Measurements from ENCODE around the gene AADACL4.
"Not testable (repeated sequence)": the region's sequence is repeated elsewhere in the genome, so short reads cannot be mapped to it uniquely, and the experiment has no call there.

The AADACL4 gene

DNA sequence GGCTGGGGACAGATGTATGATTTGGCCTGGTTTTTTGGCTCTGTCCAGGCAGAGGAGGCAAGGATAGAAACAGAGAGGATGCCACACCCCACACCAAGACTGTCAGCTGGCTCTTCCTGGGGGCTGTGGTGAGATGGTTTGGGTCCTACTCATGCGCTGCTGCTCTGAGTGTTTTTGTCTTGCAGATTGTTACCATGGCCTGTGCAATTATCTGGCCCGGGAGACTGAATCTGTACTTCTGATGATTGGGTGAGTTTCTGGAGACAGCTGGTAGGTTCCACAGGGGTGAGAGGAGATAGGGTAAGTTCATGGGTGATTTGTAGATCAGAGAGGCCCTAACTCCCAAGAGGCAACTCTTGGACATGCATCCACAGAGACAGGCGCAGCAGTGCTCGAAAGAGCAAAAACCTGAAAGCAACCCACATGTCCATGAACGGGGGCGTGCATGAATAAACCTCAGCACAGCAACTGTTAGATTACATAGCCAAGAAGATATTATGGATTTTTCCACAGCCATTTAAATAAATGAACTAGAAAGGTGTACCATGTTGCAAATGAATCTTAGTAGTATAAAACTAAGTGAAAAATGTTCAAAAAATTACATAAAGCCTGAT lies 17.8 kb downstream of the AADACL4 start:
- no peak for DNase-seq

DNA sequence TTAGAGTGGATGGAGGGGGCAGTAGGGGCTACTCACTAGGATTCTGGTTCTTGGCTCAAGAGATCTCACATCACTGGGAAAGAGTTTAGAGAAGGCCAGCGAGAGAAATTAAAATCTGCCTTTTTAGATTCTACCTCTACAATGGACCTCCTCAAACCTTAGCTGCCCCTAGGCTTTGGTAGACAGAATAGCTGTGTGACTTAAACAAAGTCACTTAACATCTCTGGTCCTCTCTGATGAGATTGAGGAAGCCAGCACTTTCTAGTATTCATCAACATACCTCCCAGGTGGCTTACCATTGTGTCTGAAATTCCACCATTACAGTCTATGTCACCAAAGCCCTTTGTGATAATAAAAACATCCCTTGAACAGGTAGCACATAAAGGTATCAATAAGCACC lies 18.7 kb downstream of the AADACL4 start:
- DNase-seq, result no peak

- no peak for DNase-seq
These were observed 21.6 kb downstream of the AADACL4 start for GRCh38 chr1:12665511-12665910.

- no peak for DNase-seq
These were observed 22.4 kb downstream of the AADACL4 start for GRCh38 chr1:12666141-12666735.

GRCh38 chr1:12669529-12670068 lies 25.7 kb downstream of the AADACL4 start:
- no peak for DNase-seq

DNA sequence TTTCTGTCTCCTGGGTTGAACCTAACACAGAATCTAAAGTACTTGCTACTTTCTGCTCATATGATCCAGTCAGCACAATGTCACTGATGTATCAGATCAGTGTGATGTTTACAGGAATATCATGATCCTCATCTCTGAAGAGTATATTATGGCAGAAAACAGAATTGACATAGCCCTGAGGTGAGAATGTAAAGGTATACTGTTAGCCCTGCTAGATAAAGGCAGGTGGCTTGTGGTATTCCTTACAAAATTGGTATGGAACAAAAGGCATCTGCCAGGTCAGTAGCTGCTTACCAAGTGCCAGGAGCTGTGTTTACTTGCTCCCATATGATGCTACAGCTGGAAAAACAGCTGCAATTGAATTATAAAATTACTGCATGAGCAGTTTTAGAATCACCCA lies 30.5 kb downstream of the AADACL4 start:
- DNase-seq, result no peak

- DNase-seq, result not testable (repeated sequence)
These were observed 32.2 kb downstream of the AADACL4 start for GRCh38 chr1:12676122-12676521.

DNA sequence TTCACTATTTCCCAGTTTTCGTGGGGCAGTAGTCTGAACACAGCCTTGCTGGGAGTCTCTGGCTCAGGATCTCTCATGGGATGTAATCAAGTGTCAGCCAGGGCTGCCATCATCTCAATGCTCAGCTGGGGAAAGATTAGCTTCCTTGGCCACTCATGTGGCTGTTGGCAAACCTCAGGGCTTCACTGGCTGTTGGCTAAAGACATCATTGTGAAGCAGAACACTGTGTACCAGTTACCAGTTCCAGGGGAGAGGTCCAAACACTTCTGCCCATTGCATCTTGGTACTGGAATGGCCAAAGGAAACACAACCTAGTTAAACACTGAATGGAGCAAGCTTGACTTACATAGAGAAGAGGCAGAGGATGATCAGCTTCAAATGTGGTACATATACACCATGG lies 33.7 kb downstream of the AADACL4 start:
- DNase-seq, result no peak

DNA sequence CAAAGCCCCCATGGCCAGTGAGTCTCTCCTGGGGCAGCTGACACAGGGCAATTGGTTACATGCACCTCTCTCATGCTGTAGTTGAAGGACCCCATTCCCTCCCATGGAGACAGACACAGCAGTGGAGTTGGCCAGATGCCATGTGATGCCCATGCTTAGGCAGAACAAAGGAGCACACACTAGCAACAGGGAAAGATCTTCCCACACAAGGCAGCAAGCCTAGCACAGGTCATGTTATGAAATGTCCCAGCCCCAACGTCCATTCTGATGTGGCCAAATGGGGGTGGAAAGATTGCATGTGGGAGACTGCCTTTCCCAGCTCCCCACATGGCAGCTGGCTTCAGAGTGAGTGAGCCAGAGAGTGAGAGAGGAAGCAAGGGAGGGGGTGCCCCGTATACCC lies 34.5 kb downstream of the AADACL4 start:
- DNase-seq, result no peak

GRCh38 chr1:12678820-12679219 lies 34.9 kb downstream of the AADACL4 start:
- no peak for DNase-seq

DNA sequence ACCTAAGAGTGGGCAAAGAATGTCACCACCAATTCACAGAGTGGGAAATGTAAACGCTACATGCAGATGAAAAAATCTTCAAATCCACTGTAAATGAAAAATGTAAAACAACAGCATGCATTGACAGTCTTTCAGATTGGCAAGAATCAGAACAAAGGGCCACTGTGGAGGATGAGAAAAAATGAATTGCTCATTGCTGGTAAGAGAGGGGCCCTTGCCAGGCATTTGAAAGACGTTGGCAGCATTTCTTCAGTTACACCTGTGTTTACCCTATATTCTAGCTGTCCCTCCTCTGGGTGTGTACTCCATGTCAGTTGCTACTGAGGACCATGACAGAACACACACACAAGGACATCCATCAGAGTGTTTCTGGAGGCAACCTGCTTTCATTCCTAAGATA lies 46.3 kb downstream of the AADACL4 start:
- no peak for DNase-seq

DNA sequence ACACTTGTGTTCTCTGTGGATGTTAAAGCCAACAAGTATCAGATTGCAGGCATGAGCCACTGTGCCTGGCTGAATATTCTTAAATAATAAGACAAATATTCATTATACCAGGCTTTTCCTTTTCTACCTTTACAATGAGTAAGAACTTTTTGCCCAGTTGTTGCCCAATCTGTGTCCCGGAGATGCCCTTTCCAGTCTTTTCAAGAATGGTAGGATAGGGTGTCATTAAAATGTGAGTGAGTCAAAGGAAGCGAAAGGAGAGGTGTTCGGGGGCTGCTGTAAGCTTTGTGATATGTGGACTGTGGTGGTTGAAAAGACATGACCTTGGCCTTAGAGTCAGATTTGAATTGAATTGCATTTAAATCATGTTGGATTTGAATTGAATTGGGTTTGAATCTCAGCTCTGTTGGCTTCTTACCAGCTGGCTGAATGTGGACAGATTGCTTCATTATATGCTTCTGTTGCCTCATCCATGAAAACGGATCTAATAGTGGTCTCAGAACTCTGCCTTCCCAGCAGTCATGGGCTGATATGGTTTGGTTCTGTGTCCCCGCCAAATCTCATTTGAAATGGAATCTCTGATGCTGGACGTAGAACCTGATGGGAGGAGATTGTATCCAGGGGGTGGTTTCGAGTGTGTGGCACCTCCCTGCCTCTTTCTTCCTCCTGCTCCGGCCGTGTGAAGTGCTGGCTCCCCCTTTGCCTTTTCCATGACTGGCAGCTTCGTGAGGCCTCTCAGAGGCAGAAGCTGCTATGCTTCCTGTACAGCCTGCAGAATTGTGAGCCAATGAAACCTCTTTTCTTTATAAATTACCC lies 49.3 kb downstream of the AADACL4 start:
- DNase-seq, result no peak

GRCh38 chr1:12696658-12697057 lies 52.8 kb downstream of the AADACL4 start:
- DNase-seq, result no peak

- DNase-seq, result no peak
These were observed 53.5 kb downstream of the AADACL4 start for GRCh38 chr1:12697397-12697796.

- no peak for DNase-seq
These were observed 60.1 kb downstream of the AADACL4 start for GRCh38 chr1:12703821-12704451.

DNA sequence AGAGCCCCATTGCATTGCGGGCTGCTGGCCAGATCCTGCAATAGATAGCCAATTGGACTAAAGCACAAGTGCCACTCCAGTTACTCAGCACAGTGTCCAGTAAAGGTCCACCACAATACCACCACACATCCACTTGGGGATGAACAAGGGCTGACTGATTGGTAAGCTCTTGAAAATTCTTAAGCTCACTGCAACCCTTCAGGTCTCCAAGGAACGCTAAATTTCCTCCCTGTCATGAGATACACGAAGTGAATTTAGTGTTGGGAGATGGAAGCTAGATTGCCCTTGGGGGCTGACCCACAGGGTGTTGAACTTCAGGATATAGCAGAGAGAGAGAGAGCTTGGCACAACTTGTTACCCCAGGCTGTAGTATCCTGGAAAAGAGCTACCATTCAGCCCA lies 62.2 kb downstream of the AADACL4 start:
- DNase-seq, result no peak

- DNase-seq, result no peak
These were observed 64.7 kb downstream of the AADACL4 start for GRCh38 chr1:12708396-12709090.

- DNase-seq, result peak in 1 of 2 experiments; percentile 3
These were observed 65.2 kb downstream of the AADACL4 start for GRCh38 chr1:12709091-12709491.

GRCh38 chr1:12709696-12710095 lies 65.8 kb downstream of the AADACL4 start:
- no peak for DNase-seq

GRCh38 chr1:12711536-12711935 lies 67.7 kb downstream of the AADACL4 start:
- no peak for DNase-seq

GRCh38 chr1:12712076-12712475 lies 68.2 kb downstream of the AADACL4 start:
- DNase-seq, result no peak

DNA sequence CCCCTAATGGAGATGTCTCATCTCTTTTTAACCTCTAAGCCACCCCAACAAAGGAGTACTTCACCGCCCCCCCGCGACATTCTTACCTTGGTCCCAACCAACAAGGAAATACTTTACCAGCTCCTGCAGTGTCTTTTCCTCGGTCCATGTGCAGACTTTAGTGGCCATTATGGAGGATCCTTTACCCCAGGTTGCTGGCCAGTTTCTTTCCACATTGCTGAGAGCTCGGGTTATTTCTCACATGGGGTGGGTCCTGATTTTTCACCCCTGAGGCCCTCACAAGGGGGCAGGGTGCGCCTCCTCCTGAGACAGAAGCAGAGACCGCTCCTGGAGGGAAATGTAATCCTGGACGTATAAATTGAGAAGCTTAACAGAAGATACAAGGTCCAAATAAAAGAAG lies 69.0 kb downstream of the AADACL4 start:
- DNase-seq, result no peak

GRCh38 chr1:12713651-12714050 lies 69.8 kb downstream of the AADACL4 start:
- not testable (repeated sequence) for DNase-seq

Data from AML-193 (cell line).